ENCODE data around the gene PLIN4.
A peak's percentile ranks its signal among the peaks of the same experiment; 100 is the strongest.

The PLIN4 gene

GRCh38 chr19:4488496-4488895, 29.8 kb downstream of the PLIN4 start:
- DNase-seq, result no peak

GRCh38 chr19:4487572-4487971, 30.7 kb downstream of the PLIN4 start:
- no peak for DNase-seq

- DNase-seq, result no peak
Observed at GRCh38 chr19:4483385-4483784, 34.9 kb downstream of the PLIN4 start.

GRCh38 chr19:4482721-4483364, 35.4 kb downstream of the PLIN4 start:
- DNase-seq, result no peak

GRCh38 chr19:4477034-4477801, 41.1 kb downstream of the PLIN4 start:
- DNase-seq, result no peak

GRCh38 chr19:4474514-4475022, 43.7 kb downstream of the PLIN4 start:
- no peak for DNase-seq

- DNase-seq, result no peak
Observed at GRCh38 chr19:4473763-4474513, 44.3 kb downstream of the PLIN4 start.

- no peak for DNase-seq
Observed at GRCh38 chr19:4473011-4473762, 45.1 kb downstream of the PLIN4 start.

GRCh38 chr19:4472174-4472974, 45.9 kb downstream of the PLIN4 start, which contains the start of gene HDGFL2:
Gene HDGFL2, plus strand, starts transcription at chr19:4472297. Its CDS starts 54 bp downstream, at chr19:4472351.
- no peak for DNase-seq

- peak; percentile 100 for DNase-seq
Observed at GRCh38 chr19:4471403-4472173, 46.7 kb downstream of the PLIN4 start.

GRCh38 chr19:4467835-4468234, 50.5 kb downstream of the PLIN4 start:
- no peak for DNase-seq

- peak in 1 of 2 donors; percentile 26 for DNase-seq
Observed at GRCh38 chr19:4464815-4465581, 53.3 kb downstream of the PLIN4 start.

GRCh38 chr19:4457654-4458395, 60.5 kb downstream of the PLIN4 start, which contains the start of gene UBXN6:
Gene UBXN6, minus strand, starts transcription at chr19:4457794. Its CDS starts 97 bp downstream, at chr19:4457697.
- DNase-seq, result peak; percentile 98

GRCh38 chr19:4456843-4457653, 61.2 kb downstream of the PLIN4 start:
- peak; percentile 11 to 52 for DNase-seq

GRCh38 chr19:4456476-4456842, 61.8 kb downstream of the PLIN4 start:
- peak; percentile 60 to 69 for DNase-seq

- DNase-seq, result no peak
Observed at GRCh38 chr19:4455719-4456475, 62.4 kb downstream of the PLIN4 start.

All from inflammatory macrophage (primary cell).